GM23338 (cell line): Measurements from ENCODE around the gene OLFML1. TPM values are rescaled to one million over a fixed set of nuclear protein-coding genes. Genes with fewer than 3 reads are reported as not detected.

ENCODE experiments used
- ATAC-seq: fragments of 200-7000 bp; cut with Tn5 transposase; 3 replicates; pipeline ENCODE4 v1.9.1; 2020
- DNase-seq: peaks from one replicate; pipeline ENCODE4 v3.0.0-alpha.2; 2015; ENCODE audit warnings: low spot score
- H2AFZ ChIP-seq: fragments of 200-600 bp; sonication (generic); 2 replicates; pipeline ENCODE4 v1.8.0; 2016; ENCODE audit warnings: antibody characterized with exemption, mild to moderate bottlenecking, moderate library complexity
- H3F3A ChIP-seq: fragments of 200-600 bp; sonication (generic); replicated peaks from 2 replicates; pipeline ENCODE4 v1.8.0; 2017; ENCODE audit warnings: antibody characterized with exemption, mixed run types, low read depth
- H3K27ac ChIP-seq: fragments of 200-600 bp; sonication (generic); 2 replicates; pipeline ENCODE4 v1.6.1; 2016; ENCODE audit warnings: low read depth
- H3K27me3 ChIP-seq: fragments of 200-600 bp; sonication (generic); 2 replicates; pipeline ENCODE4 v1.8.0; 2016; ENCODE audit warnings: mild to moderate bottlenecking, mixed run types, moderate library complexity; ENCODE audit not compliant: insufficient read depth
- H3K36me3 ChIP-seq: fragments of 200-600 bp; sonication (generic); 2 replicates; pipeline ENCODE4 v1.8.0; 2016; ENCODE audit warnings: mild to moderate bottlenecking; ENCODE audit not compliant: insufficient read depth
- H3K4me1 ChIP-seq: fragments of 200-600 bp; sonication (generic); 2 replicates; pipeline ENCODE4 v1.8.0; 2016; ENCODE audit warnings: mild to moderate bottlenecking, moderate library complexity; ENCODE audit not compliant: insufficient read depth
- H3K4me2 ChIP-seq: fragments of 200-600 bp; sonication (generic); 2 replicates; pipeline ENCODE4 v1.7.1; 2017; ENCODE audit warnings: mixed run types
- H3K4me3 ChIP-seq: fragments of 200-600 bp; sonication (generic); 2 replicates; pipeline ENCODE4 v1.6.1; 2016; ENCODE audit warnings: mixed run types
- H3K79me2 ChIP-seq: fragments of 200-600 bp; sonication (generic); replicated peaks from 2 replicates; pipeline ENCODE4 v1.8.0; 2017; ENCODE audit warnings: mild to moderate bottlenecking; ENCODE audit not compliant: insufficient read depth
- H3K9me2 ChIP-seq: fragments of 200-600 bp; sonication (generic); 2 replicates; pipeline ENCODE4 v1.8.0; 2017; ENCODE audit not compliant: insufficient read depth
- H4K20me1 ChIP-seq: fragments of 200-600 bp; sonication (generic); replicated peaks from 2 replicates; pipeline ENCODE4 v1.8.0; 2017; ENCODE audit warnings: mild to moderate bottlenecking; ENCODE audit not compliant: insufficient read depth
- H3K27ac Mint-ChIP-seq: 2 replicates; pipeline ENCODE4 v1.8.0; 2020; ENCODE audit warnings: inconsistent platforms, mild to moderate bottlenecking, moderate library complexity, mixed read lengths
- H3K27me3 Mint-ChIP-seq: 3 replicates; pipeline ENCODE4 v1.8.0; 2022; ENCODE audit warnings: low read depth, mild to moderate bottlenecking, moderate library complexity, mixed read lengths, inconsistent platforms; ENCODE audit not compliant: insufficient read depth, poor library complexity
- H3K36me3 Mint-ChIP-seq: 3 replicates; pipeline ENCODE4 v1.8.0; 2021; ENCODE audit warnings: low read depth, mild to moderate bottlenecking, inconsistent platforms, moderate library complexity, mixed read lengths
- H3K4me1 Mint-ChIP-seq: 3 replicates; pipeline ENCODE4 v1.8.0; 2020; ENCODE audit warnings: mild to moderate bottlenecking, inconsistent platforms, mixed read lengths
- H3K4me3 Mint-ChIP-seq: 3 replicates; pipeline ENCODE4 v1.8.0; 2021; ENCODE audit warnings: moderate library complexity, mild to moderate bottlenecking, inconsistent platforms, mixed read lengths
- H3K9me3 Mint-ChIP-seq: 3 replicates; pipeline ENCODE4 v1.8.0; 2020; ENCODE audit warnings: moderate library complexity, mild to moderate bottlenecking, inconsistent platforms, mixed read lengths
- CREB1 ChIP-seq: fragments of 250-450 bp; sonication (Bioruptor Pico); IDR thresholded peaks from 2 replicates; pipeline ENCODE4 v1.5.0; 2020; ENCODE audit warnings: low read depth, mild to moderate bottlenecking, moderate library complexity
- ETS1 ChIP-seq: IDR thresholded peaks from 2 replicates; pipeline ENCODE4 v1.6.1; 2016; ENCODE audit warnings: antibody characterized with exemption
- EZH2 ChIP-seq: fragments of 200-600 bp; sonication (generic); IDR thresholded peaks from one replicate; pipeline ENCODE4 v1.8.0; 2017; ENCODE audit warnings: antibody characterized with exemption, mild to moderate bottlenecking, low read depth; ENCODE audit not compliant: unreplicated experiment
- EZH2phosphoT487 ChIP-seq: fragments of 200-600 bp; sonication (generic); IDR thresholded peaks from one replicate; pipeline ENCODE4 v1.8.1; 2018; ENCODE audit warnings: antibody characterized with exemption; ENCODE audit not compliant: unreplicated experiment
- JUNB ChIP-seq: IDR thresholded peaks from one replicate; pipeline ENCODE4 v1.6.1; 2016; ENCODE audit warnings: antibody characterized with exemption; ENCODE audit not compliant: unreplicated experiment
- NANOG ChIP-seq: IDR thresholded peaks from 2 replicates; pipeline ENCODE4 v1.6.1; 2016; ENCODE audit warnings: antibody characterized with exemption, borderline replicate concordance
- polyA plus RNA-seq: library from polyadenylated mRNA; unstranded; fragments of >200 nt; fragmentation: Nextera tagmentation; extraction: Ambion mirVana; gene quantifications from 2 replicates; pipeline ENCODE4 v1.2.1, GENCODE V29; 2016
- total RNA-seq: library from RNA; depleted of rRNA; stranded (reverse); fragments of >200 nt; shearing (Covaris generic); gene quantifications from 2 replicates; pipeline ENCODE4 v1.2.3, GENCODE V29; 2014
- TF ChIP-seq, protein P1 (sequence below), 2 experiments: fragments of 200-600 bp in 1 of 2; sonication (generic) in 1 of 2; conservative IDR thresholded peaks; 2 replicates each; pipeline versions ENCODE4 v1.5.1 to v1.6.1; 2016 to 2017; ENCODE audit warnings: antibody characterized with exemption in 2 of 2, low read depth in 2 of 2, mild to moderate bottlenecking in 2 of 2, moderate library complexity in 1 of 2
- TF ChIP-seq, protein P2 (sequence below): fragments of 250-450 bp; sonication (Bioruptor Pico); IDR thresholded peaks from 2 replicates; pipeline ENCODE4 v1.5.0; 2020; ENCODE audit warnings: mild to moderate bottlenecking, moderate library complexity

OLFML1 gene
- total and polyA plus RNA-seq, 2 experiments from 2014 or later = 0.21 TPM; not detected in 1

DNA sequence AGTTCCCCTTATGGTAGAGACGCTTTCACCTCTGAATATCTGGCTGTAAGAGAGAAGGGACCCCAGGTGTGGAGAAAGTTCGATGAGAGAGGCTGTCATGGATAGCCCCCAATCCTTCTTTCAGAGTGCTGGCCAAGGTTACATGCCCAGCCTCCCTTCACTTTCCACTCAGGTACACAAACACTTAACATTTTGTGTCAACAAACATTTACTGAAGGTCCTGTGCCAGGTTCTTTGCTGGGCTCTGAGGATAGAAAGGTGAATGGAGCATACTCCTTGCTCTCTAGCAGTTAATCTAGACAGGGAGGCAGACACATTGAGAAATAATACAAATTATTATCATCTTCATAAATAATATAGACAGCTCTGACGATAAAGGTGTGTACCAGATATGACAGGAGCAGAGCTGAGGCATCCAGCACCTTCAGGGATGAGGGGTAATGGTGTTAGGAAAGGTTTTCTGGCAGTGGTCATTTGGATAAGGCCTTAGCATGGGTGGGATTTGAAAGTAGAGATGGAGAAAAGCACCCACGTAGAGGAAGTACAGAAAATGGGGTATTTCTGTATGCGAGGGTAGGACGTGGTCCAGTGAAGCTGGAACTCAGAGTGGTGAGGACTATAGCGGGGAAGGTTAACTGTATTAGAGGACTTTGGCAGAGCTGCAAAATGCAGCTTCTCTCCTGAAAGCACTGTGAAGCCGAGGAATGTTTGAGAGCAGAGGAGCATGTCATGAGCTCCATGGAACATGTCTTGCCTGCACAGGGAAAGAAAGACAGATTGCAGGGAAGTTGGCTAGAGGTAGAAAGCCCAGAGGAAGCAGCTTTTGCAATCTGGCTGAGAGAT is 48.1 kb downstream of the OLFML1 start (continued):
- TF ChIP-seq, protein P1, sequence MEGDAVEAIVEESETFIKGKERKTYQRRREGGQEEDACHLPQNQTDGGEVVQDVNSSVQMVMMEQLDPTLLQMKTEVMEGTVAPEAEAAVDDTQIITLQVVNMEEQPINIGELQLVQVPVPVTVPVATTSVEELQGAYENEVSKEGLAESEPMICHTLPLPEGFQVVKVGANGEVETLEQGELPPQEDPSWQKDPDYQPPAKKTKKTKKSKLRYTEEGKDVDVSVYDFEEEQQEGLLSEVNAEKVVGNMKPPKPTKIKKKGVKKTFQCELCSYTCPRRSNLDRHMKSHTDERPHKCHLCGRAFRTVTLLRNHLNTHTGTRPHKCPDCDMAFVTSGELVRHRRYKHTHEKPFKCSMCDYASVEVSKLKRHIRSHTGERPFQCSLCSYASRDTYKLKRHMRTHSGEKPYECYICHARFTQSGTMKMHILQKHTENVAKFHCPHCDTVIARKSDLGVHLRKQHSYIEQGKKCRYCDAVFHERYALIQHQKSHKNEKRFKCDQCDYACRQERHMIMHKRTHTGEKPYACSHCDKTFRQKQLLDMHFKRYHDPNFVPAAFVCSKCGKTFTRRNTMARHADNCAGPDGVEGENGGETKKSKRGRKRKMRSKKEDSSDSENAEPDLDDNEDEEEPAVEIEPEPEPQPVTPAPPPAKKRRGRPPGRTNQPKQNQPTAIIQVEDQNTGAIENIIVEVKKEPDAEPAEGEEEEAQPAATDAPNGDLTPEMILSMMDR (conservative IDR thresholded peaks at IDR 0.05; ENCODE audit: low read depth in 2 of 2) = no peak
- no peak for TF ChIP-seq NANOG
- TF ChIP-seq ETS1 = no peak

DNA sequence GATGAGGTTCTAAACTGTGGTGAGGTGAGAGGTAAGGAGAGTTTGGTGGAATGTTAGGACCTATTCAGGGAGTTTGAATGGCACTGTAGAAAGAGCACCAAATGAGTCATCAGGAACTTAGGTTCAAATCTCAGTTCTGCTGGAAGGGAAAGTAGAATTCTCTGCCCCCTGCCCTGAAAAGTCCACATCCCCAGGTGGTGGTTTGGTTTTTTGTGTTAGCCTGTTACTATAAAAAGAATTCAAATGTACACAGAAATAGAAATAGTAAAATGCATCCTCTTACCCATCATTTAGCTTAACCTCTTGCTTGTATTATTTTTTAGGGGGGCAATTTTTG is 48.7 kb downstream of the OLFML1 start:
- no peak overlapping the region for H2AFZ ChIP-seq
- no peaks in the 10 kb centered on the region for H4K20me1 ChIP-seq
- no peak overlapping the region for H3K4me2 ChIP-seq
- H3K27ac Mint-ChIP-seq = no peak overlapping the region
- 0 out of 2 replicates have a peak, but pooled peaks cover 3% of the 10 kb centered on the region for H3K9me2 ChIP-seq
- H3K27me3 ChIP-seq = no peaks in the 10 kb centered on the region
- no peaks in the 10 kb centered on the region for H3K79me2 ChIP-seq
- no peak overlapping the region for H3K27ac ChIP-seq
- H3K4me3 ChIP-seq = no peak overlapping the region
- ATAC-seq (no peak), DNase-seq (no peak)
- H3K4me1 ChIP-seq = no peaks in the 10 kb centered on the region
- H3F3A ChIP-seq = no peaks in the 10 kb centered on the region
- no peak overlapping the region for H3K4me3 Mint-ChIP-seq
- peaks cover 6% of the 10 kb centered on the region for H3K4me1 Mint-ChIP-seq
- no peaks in the 10 kb centered on the region for H3K36me3 Mint-ChIP-seq
- H3K9me3 Mint-ChIP-seq = no peaks in the 10 kb centered on the region
- no peaks in the 10 kb centered on the region for H3K36me3 ChIP-seq
- peaks cover 4% of the 10 kb centered on the region for H3K27me3 Mint-ChIP-seq
- TF ChIP-seq EZH2 (no peak), ETS1 (no peak), JUNB (no peak), EZH2phosphoT487 (no peak), CREB1 (CRISPR knock-in tag) (no peak), NANOG (no peak)
- TF ChIP-seq, protein P2, sequence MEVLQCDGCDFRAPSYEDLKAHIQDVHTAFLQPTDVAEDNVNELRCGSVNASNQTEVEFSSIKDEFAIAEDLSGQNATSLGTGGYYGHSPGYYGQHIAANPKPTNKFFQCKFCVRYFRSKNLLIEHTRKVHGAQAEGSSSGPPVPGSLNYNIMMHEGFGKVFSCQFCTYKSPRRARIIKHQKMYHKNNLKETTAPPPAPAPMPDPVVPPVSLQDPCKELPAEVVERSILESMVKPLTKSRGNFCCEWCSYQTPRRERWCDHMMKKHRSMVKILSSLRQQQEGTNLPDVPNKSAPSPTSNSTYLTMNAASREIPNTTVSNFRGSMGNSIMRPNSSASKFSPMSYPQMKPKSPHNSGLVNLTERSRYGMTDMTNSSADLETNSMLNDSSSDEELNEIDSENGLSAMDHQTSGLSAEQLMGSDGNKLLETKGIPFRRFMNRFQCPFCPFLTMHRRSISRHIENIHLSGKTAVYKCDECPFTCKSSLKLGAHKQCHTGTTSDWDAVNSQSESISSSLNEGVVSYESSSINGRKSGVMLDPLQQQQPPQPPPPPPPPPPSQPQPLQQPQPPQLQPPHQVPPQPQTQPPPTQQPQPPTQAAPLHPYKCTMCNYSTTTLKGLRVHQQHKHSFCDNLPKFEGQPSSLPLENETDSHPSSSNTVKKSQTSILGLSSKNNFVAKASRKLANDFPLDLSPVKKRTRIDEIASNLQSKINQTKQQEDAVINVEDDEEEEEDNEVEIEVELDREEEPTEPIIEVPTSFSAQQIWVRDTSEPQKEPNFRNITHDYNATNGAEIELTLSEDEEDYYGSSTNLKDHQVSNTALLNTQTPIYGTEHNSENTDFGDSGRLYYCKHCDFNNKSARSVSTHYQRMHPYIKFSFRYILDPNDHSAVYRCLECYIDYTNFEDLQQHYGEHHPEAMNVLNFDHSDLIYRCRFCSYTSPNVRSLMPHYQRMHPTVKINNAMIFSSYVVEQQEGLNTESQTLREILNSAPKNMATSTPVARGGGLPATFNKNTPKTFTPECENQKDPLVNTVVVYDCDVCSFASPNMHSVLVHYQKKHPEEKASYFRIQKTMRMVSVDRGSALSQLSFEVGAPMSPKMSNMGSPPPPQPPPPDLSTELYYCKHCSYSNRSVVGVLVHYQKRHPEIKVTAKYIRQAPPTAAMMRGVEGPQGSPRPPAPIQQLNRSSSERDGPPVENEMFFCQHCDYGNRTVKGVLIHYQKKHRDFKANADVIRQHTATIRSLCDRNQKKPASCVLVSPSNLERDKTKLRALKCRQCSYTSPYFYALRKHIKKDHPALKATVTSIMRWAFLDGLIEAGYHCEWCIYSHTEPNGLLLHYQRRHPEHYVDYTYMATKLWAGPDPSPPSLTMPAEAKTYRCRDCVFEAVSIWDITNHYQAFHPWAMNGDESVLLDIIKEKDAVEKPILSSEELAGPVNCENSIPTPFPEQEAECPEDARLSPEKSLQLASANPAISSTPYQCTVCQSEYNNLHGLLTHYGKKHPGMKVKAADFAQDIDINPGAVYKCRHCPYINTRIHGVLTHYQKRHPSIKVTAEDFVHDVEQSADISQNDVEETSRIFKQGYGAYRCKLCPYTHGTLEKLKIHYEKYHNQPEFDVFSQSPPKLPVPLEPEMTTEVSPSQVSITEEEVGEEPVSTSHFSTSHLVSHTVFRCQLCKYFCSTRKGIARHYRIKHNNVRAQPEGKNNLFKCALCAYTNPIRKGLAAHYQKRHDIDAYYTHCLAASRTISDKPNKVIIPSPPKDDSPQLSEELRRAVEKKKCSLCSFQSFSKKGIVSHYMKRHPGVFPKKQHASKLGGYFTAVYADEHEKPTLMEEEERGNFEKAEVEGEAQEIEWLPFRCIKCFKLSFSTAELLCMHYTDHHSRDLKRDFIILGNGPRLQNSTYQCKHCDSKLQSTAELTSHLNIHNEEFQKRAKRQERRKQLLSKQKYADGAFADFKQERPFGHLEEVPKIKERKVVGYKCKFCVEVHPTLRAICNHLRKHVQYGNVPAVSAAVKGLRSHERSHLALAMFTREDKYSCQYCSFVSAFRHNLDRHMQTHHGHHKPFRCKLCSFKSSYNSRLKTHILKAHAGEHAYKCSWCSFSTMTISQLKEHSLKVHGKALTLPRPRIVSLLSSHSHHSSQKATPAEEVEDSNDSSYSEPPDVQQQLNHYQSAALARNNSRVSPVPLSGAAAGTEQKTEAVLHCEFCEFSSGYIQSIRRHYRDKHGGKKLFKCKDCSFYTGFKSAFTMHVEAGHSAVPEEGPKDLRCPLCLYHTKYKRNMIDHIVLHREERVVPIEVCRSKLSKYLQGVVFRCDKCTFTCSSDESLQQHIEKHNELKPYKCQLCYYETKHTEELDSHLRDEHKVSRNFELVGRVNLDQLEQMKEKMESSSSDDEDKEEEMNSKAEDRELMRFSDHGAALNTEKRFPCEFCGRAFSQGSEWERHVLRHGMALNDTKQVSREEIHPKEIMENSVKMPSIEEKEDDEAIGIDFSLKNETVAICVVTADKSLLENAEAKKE (CRISPR knock-in tag) = no peak
- TF ChIP-seq, protein P1 (conservative IDR thresholded peaks at IDR 0.05; ENCODE audit: low read depth in 2 of 2) = no peak
